T-helper 1 cell (primary cell): ENCODE results near the gene CLHC1.
"Not testable (repeated sequence)": the region's sequence is repeated elsewhere in the genome, so short reads cannot be mapped to it uniquely, and the experiment has no call there.

Experiments
- DNase-seq, 5 donors: peaks; one replicate each; pipeline ENCODE4 v3.0.0-alpha.2; 2012 to 2020

The CLHC1 gene

DNA sequence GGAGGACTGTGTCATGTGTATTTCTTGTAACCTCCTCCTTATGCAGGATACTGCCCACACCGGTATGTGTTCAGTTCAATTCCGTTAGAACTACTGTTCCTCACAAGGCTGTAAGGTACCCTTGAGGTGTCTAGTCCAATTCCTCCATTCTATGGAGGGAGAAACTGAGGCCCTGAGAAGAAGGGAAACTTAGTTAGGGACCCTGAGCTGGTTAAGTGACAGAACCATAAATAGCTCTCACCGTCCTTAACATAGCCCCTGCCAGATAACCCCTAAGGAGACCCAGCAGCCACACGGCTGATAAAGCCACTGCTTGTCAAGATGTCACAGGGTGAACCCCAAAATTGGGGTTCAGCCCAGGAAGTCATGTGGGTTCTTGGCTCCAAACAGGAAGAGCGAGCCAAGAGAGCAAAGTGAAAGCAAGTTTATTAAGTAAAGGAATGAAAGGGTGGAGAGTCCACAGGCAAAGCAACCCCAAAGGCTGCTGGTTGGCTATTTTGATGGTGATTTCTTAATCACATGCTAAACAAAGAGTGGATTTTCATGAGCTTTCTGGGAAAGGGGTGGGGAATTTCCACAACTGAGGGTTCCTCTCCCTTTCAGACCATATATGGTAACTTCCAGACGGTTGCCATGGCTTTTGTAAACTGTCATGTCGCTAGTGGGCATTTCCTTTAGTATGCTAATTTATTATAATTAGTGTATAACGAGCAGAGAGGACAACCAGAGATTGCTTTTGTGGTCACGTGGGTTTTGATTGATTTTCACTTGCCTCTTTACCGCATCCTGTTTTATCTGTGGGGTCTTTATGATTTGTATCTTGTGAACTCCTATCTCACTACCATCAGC is 98.4 kb downstream of the CLHC1 start:
- DNase-seq = peak; percentile 11 to 87 (median 60)

DNA sequence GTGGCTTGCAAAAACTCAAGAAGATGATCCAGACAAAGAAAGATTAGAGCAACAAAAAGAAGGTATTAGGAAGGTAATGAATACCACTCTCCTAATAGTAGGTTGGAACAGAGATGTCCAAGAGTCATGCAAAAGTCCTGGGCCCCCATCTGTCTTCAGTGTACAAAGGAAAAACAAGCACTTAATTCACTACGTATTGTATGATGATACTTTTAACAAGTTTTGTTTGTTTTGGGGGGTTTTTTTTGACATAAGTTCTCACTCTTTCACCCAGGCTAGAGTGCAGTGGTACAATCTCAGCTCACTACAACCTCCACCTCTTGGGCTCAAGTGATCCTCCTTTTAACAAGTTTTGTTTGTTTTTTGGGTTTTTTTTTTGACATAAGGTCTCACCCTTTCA is 101.2 kb downstream of the CLHC1 start:
- DNase-seq = no peak

DNA sequence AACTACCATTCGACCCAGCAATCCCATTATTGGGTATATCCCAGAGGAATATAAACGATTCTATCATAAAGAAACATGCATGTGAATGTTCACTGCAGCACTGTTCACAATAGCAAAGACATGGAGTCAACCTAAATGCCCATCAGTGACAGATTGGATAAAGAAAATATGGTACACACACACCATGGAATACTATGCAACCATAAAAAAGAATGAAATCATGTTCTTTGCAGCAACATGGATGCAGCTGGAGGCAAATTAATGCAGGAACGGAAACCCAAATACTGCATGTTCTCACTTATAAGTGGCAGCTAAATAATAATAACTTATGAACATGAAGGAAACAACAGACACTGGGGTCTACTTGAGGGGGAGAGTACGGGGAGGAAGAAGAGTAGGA is 105.5 kb downstream of the CLHC1 start:
- not testable (repeated sequence) for DNase-seq
